Breast epithelium (tissue), 4 donors: ENCODE data around the gene ZNF423. TPM values are rescaled to one million over a fixed set of nuclear protein-coding genes. Genes with fewer than 3 reads are reported as not detected.
"Not testable (repeated sequence)": the region's sequence is repeated elsewhere in the genome, so short reads cannot be mapped to it uniquely, and the experiment has no call there.

ENCODE experiments used
- DNase-seq, 2 donors: peaks; one replicate each; pipeline ENCODE4 v3.0.0-alpha.2; 2019; ENCODE audit warnings: low spot score in 2 of 2
- H3K27ac ChIP-seq, 2 donors: fragments of 200-600 bp; sonication (generic) in 1 of 2; one replicate each; pipeline ENCODE4 v1.5.1; 2016 to 2019; ENCODE audit warnings: mild to moderate bottlenecking in 1 of 2
- H3K27me3 ChIP-seq, 2 donors: fragments of 200-600 bp; sonication (generic) in 1 of 2; one replicate each; pipeline versions ENCODE4 v1.5.1 to v1.6.0; 2017 to 2019; ENCODE audit warnings: control low read depth in 1 of 2, mild to moderate bottlenecking in 1 of 2
- H3K36me3 ChIP-seq: fragments of 200-600 bp; one replicate; pipeline ENCODE4 v1.5.1; 2019
- H3K4me1 ChIP-seq, 2 donors: fragments of 200-600 bp; sonication (generic); one replicate each; pipeline ENCODE4 v1.5.1; 2016 to 2019; ENCODE audit warnings: control low read depth in 1 of 2
- H3K4me3 ChIP-seq, 3 donors: fragments of 200-600 bp; sonication (generic); 1 replicate in 2 of 3; 2 replicates in 1 of 3; pipeline ENCODE4 v1.5.1; 2016 to 2019; ENCODE audit warnings: mild to moderate bottlenecking in 3 of 3, moderate library complexity in 2 of 3
- H3K9me3 ChIP-seq, 2 donors: fragments of 200-600 bp; sonication (generic) in 1 of 2; one replicate each; pipeline ENCODE4 v1.5.1; 2016 to 2019; ENCODE audit warnings: control low read depth in 1 of 2
- POLR2A ChIP-seq: fragments of 450-650 bp; IDR thresholded peaks from one replicate; pipeline ENCODE4 v1.6.1; 2016; ENCODE audit warnings: antibody characterized with exemption, mild to moderate bottlenecking, moderate library complexity
- POLR2AphosphoS5 ChIP-seq, 3 donors: sonication (generic); formaldehyde crosslinking; IDR thresholded peaks; one replicate each; pipeline ENCODE4 v1.6.1; 2017; ENCODE audit warnings: antibody characterized with exemption in 3 of 3
- intact Hi-C: fragments of 100-400 bp; cut with DNase I; formaldehyde crosslinking; loops from one replicate; pipeline ENCODE4 v1.15.1; 2023; ENCODE audit warnings: low total_unique reads
- total RNA-seq, 3 donors: library from RNA; depleted of rRNA; stranded (reverse); fragments of >200 nt; gene quantifications; one replicate each; pipeline ENCODE4 v1.1.0, GENCODE V29; 2016
- TF ChIP-seq, protein P1 (sequence below), 3 donors: fragments of 450-650 bp; IDR thresholded peaks; one replicate each; pipeline ENCODE4 v1.5.1; 2016 to 2017; ENCODE audit warnings: antibody characterized with exemption in 3 of 3, mild to moderate bottlenecking in 3 of 3, moderate library complexity in 3 of 3

Gene ZNF423
- total RNA-seq, 3 donors from 2014 or later = 4.7 to 8.0 (median 5.9) TPM

DNA sequence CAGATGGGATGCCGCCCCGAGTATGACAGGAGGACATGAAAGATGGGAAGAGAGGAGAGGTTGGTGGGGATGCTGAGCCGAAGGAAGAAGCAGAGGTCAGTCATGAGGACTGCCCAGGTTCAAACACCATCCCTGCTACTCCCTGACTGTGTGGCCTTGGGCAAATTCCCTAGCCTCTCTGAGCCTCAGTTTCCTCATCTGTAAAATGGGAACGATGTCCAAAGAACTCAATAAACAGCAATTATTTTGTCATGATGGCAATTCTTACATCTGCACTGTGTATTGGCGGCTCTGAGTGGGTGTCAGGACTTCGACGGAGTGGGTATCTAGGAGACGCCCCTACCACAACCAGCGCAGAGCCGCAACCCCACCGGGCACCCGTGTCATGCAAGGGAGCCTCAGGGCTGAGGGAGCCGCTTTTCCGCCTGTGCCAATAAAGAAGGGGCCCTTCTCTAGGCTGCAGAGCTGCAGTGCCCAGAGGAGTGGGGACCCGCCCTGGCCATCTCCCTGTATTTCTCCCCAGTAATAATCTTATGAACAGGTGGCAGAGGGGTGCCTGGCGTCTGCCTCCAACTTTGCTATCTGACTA lies 173.2 kb downstream of the ZNF423 start:
- Histone ChIP-seq H3K4me3 (no peak overlapping the region), H3K4me1 (no peaks in the 10 kb centered on the region), H3K9me3 (peaks cover 7 to 12% of the 10 kb centered on the region in 2 donors), H3K27ac (no peak overlapping the region), H3K36me3 (no peaks in the 10 kb centered on the region), H3K27me3 (no peaks in the 10 kb centered on the region)
- intact Hi-C loops = no loop called here
- TF ChIP-seq, protein P1, sequence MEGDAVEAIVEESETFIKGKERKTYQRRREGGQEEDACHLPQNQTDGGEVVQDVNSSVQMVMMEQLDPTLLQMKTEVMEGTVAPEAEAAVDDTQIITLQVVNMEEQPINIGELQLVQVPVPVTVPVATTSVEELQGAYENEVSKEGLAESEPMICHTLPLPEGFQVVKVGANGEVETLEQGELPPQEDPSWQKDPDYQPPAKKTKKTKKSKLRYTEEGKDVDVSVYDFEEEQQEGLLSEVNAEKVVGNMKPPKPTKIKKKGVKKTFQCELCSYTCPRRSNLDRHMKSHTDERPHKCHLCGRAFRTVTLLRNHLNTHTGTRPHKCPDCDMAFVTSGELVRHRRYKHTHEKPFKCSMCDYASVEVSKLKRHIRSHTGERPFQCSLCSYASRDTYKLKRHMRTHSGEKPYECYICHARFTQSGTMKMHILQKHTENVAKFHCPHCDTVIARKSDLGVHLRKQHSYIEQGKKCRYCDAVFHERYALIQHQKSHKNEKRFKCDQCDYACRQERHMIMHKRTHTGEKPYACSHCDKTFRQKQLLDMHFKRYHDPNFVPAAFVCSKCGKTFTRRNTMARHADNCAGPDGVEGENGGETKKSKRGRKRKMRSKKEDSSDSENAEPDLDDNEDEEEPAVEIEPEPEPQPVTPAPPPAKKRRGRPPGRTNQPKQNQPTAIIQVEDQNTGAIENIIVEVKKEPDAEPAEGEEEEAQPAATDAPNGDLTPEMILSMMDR (IDR thresholded peaks at IDR 0.05) = no peak
- TF ChIP-seq POLR2AphosphoS5 (IDR thresholded peaks at IDR 0.05) (no peak), POLR2A (no peak)
- DNase-seq = no peak

DNA sequence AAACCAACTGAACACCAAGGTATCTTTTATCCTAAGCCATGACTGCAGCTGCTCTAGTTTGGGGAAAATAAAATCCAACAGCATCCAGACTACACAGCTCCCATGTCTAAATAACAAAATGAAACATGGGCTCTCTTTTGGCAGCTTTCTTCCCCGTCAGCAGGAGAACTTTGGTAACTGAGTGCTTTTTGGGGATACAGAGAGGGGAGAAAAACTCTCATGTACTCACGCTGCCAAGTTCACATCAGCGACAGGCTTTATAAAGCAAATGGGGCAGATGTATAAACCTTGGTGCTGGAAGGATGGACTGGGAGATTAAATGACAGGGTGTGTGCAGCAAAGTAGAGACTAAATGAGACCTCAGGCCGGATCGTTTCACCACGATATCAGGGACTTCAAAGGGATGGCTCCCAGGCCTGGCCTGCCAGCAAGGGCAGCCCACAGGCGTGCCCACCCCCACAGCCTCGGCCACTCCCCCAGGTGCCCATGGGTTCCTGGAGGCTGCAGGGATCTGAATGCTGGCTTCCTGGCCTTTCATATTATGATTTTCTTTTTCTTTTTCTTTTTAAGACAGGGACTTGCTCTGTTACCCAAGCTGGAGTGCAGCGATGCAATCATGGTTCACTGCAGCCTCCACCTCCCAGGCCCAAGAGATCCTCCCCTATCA lies 174.6 kb downstream of the ZNF423 start:
- Histone ChIP-seq H3K4me3 (no peak overlapping the region), H3K27ac (no peak overlapping the region), H3K36me3 (no peaks in the 10 kb centered on the region), H3K27me3 (no peaks in the 10 kb centered on the region), H3K4me1 (no peaks in the 10 kb centered on the region), H3K9me3 (peaks cover 7 to 12% of the 10 kb centered on the region in 2 donors)
- no peak for DNase-seq
- intact Hi-C loops = no loop called here
- TF ChIP-seq POLR2AphosphoS5 (IDR thresholded peaks at IDR 0.05) = no peak
- TF ChIP-seq, protein P1 (IDR thresholded peaks at IDR 0.05) = no peak
- no peak for TF ChIP-seq POLR2A

DNA sequence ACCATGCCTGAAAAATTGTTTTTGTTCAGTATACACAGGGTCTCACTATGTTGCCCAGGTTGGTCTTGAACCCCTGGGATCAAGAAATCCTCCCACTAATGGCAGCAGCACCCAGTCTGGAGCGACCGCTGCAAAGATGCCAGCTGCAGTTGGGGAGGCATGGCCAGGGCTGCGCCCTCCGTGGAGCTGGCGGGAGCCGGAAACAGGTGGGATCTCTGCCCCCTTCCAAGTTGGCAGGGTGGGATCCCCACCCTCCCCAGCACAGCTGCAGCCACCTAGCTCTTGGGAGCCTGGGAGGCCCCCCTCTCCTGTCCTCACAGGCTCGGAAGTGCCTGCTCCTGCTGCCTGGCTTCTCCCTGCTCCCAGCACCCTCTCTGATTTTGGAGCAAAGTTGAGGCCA lies 176.8 kb downstream of the ZNF423 start:
- Histone ChIP-seq H3K36me3 (no peaks in the 10 kb centered on the region), H3K4me1 (no peaks in the 10 kb centered on the region), H3K4me3 (no peak overlapping the region), H3K27me3 (no peaks in the 10 kb centered on the region), H3K9me3 (peaks cover 7 to 12% of the 10 kb centered on the region in 2 donors), H3K27ac (no peak overlapping the region)
- TF ChIP-seq, protein P1 (IDR thresholded peaks at IDR 0.05) = no peak
- TF ChIP-seq POLR2AphosphoS5 (IDR thresholded peaks at IDR 0.05) (no peak), POLR2A (no peak)
- DNase-seq = no peak
- intact Hi-C loops = no loop called here

DNA sequence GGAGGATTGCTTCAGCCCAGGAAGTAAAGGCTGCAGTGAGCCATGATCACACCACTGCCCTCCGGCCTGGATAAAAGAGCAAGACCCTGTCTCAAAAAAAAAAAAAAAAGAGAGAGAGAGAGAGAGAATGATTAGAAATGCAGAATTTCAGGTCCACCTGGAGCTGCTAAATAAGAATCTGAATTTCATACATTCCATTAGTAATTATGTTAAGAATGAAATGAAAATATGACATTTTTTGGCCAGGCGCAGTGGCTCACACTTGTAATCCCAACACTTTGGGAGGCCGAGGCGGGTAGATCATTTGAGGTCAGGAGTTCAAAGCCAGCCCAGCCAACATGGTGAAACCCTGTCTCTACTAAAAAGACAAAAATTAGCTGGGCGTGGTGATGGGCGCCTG lies 178.3 kb downstream of the ZNF423 start:
- H3K36me3 ChIP-seq, DNase-seq, H3K27me3 ChIP-seq, H3K4me3 ChIP-seq, intact Hi-C loops, H3K27ac ChIP-seq, H3K4me1 ChIP-seq: not testable (repeated sequence)
- peaks cover 7 to 12% of the 10 kb centered on the region in 2 donors for H3K9me3 ChIP-seq

DNA sequence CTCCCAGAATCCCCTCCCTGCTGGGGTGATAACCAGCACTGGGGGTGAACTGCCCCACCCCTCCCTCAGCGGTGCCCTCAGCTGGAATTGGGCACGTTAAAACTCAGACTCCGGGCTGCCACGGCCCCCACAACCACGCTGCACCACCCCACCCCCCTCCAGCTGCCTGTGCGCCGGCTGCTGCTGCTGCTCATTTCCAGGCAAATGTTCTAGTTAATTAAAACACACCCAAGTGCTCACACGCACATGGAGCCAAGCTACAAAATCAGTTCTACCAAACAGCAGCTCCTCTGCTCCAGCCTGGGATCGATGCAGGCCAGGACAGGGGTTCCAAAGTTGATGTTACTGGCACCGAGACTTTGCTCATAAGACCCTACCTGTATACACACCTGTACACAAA lies 180.5 kb downstream of the ZNF423 start:
- Histone ChIP-seq H3K4me1 (no peaks in the 10 kb centered on the region), H3K36me3 (no peaks in the 10 kb centered on the region), H3K4me3 (no peak overlapping the region), H3K9me3 (peaks cover 5 to 11% of the 10 kb centered on the region in 2 donors), H3K27me3 (no peaks in the 10 kb centered on the region), H3K27ac (no peak overlapping the region)
- TF ChIP-seq POLR2AphosphoS5 (IDR thresholded peaks at IDR 0.05) (no peak), POLR2A (no peak)
- TF ChIP-seq, protein P1 (IDR thresholded peaks at IDR 0.05) = no peak
- DNase-seq = no peak
- intact Hi-C loops = no loop called here
